Thymus (tissue), 14 donors: ENCODE results near the gene KCNJ2. TPM values are rescaled to one million over a fixed set of nuclear protein-coding genes. Genes with fewer than 3 reads are reported as not detected.

Experiments used
- DNase-seq, 9 donors: peaks; one replicate each; pipeline ENCODE4 v3.0.0-alpha.2; 2013; ENCODE audit warnings: low spot score in 9 of 9, low read depth in 6 of 9, missing footprints in 1 of 9
- H3K27ac ChIP-seq, 2 donors: one replicate each; pipeline ENCODE4 v1.5.1; 2013; ENCODE audit warnings: control low read depth in 1 of 2, low read depth in 1 of 2, low read length in 1 of 2, mild to moderate bottlenecking in 1 of 2, moderate library complexity in 1 of 2
- H3K27me3 ChIP-seq, 2 donors: one replicate each; pipeline ENCODE4 v1.5.1; 2013; ENCODE audit warnings: low read length in 1 of 2; ENCODE audit not compliant: control insufficient read depth in 2 of 2, insufficient read depth in 1 of 2
- H3K36me3 ChIP-seq, 2 donors: one replicate each; pipeline ENCODE4 v1.5.1; 2013; ENCODE audit warnings: low read length in 1 of 2, mild to moderate bottlenecking in 1 of 2, moderate library complexity in 1 of 2; ENCODE audit not compliant: control insufficient read depth in 2 of 2, insufficient read depth in 2 of 2
- H3K4me1 ChIP-seq, 2 donors: one replicate each; pipeline ENCODE4 v1.5.1; 2013; ENCODE audit warnings: low read length in 2 of 2; ENCODE audit not compliant: control insufficient read depth in 2 of 2, insufficient read depth in 2 of 2
- H3K4me3 ChIP-seq, 2 donors: one replicate each; pipeline ENCODE4 v1.5.1; 2013; ENCODE audit warnings: low read length in 2 of 2, control low read depth in 1 of 2, mild to moderate bottlenecking in 1 of 2
- H3K9me3 ChIP-seq, 2 donors: one replicate each; pipeline ENCODE4 v1.5.1; 2013; ENCODE audit warnings: low read length in 1 of 2, mild to moderate bottlenecking in 1 of 2; ENCODE audit not compliant: control insufficient read depth in 2 of 2, insufficient read depth in 1 of 2
- whole genome bisulfite sequencing: extraction: QIAGEN DNeasy Blood & Tissue Kit; methylation state at CpG from one replicate; pipeline ENCODE4 v1.1.7; 2013; 5-methylcytosine and 5-hydroxymethylcytosine counted together
- long read RNA-seq, 10 donors: transcript quantifications; one replicate each; lab custom pipeline, GENCODE V29; 2026
- polyA plus RNA-seq: library from polyadenylated mRNA; stranded (reverse); fragments of 200-250 nt; gene quantifications from one replicate; pipeline ENCODE4 v1.2.3, GENCODE V29; 2013
- total RNA-seq: library from RNA; stranded (reverse); fragments of 120-200 nt; gene quantifications from one replicate; pipeline ENCODE4 v1.2.4, GENCODE V29; 2013
- donor health status: healthy.

KCNJ2 gene
- total RNA-seq (5.3 TPM), polyA plus RNA-seq (3.1 TPM)
- long read RNA-seq, donor 1, result 0 reads
- long read RNA-seq, donor 2, result 0 reads
- long read RNA-seq, donor 3, partial matches to known transcripts, result 0 of 1 reads
- long read RNA-seq, donor 3, other reads (novel, unspliced or antisense), result 0 of 1 reads
- long read RNA-seq, donor 4, full-length matches to known transcripts, result 2 of 2 reads
- long read RNA-seq, donor 4, partial matches to known transcripts, result 0 of 2 reads
- long read RNA-seq, donor 4, other reads (novel, unspliced or antisense), result 0 of 2 reads
- long read RNA-seq, donor 5, full-length matches to known transcripts, result 1 of 1 reads
- long read RNA-seq, donor 5, partial matches to known transcripts, result 0 of 1 reads
- long read RNA-seq, donor 5, other reads (novel, unspliced or antisense), result 0 of 1 reads
- long read RNA-seq, donor 6, full-length matches to known transcripts, result 1 of 1 reads
- long read RNA-seq, donor 6, partial matches to known transcripts, result 0 of 1 reads
- long read RNA-seq, donor 6, other reads (novel, unspliced or antisense), result 0 of 1 reads
- long read RNA-seq, donor 7, full-length matches to known transcripts, result 1 of 1 reads
- long read RNA-seq, donor 7, partial matches to known transcripts, result 0 of 1 reads
- long read RNA-seq, donor 7, other reads (novel, unspliced or antisense), result 0 of 1 reads
- long read RNA-seq, donor 8, full-length matches to known transcripts, result 1 of 1 reads
- long read RNA-seq, donor 8, partial matches to known transcripts, result 0 of 1 reads
- long read RNA-seq, donor 8, other reads (novel, unspliced or antisense), result 0 of 1 reads
- long read RNA-seq, donor 9, full-length matches to known transcripts, result 1 of 1 reads
- long read RNA-seq, donor 9, partial matches to known transcripts, result 0 of 1 reads
- long read RNA-seq, donor 9, other reads (novel, unspliced or antisense), result 0 of 1 reads
- long read RNA-seq, donor 10, full-length matches to known transcripts, result 2 of 2 reads
- long read RNA-seq, donor 10, partial matches to known transcripts, result 0 of 2 reads
- long read RNA-seq, donor 10, other reads (novel, unspliced or antisense), result 0 of 2 reads

GRCh38 chr17:70168977-70169708 is at the start of gene KCNJ2:
Gene KCNJ2 (plus strand): TSS chr17:70169532. CDS start chr17:70175040, 5,508 bp downstream.
- WGBS, result under 1% methylated on average over 67 of the region's 67 CpGs
- H3K9me3 ChIP-seq, result no peaks in the 10 kb centered on the region
- no peaks in the 10 kb centered on the region for H3K36me3 ChIP-seq
- peak in 8 of 9 donors; percentile 33 to 87 (median 72) for DNase-seq
- peaks cover 22 to 44% of the 10 kb centered on the region in 2 donors for H3K27me3 ChIP-seq
- H3K4me3 ChIP-seq, result peak within 1 kb of the TSS; percentile 51 to 59
- peak within 1 kb of the TSS; percentile 58 to 68 for H3K27ac ChIP-seq
- H3K4me1 ChIP-seq, result peaks cover 8 to 14% of the 10 kb centered on the region in 2 donors

- no peak for DNase-seq
- H3K4me3 ChIP-seq, result no peak overlapping the region
- no peak overlapping the region for H3K27ac ChIP-seq
- no peaks in the 10 kb centered on the region for H3K27me3 ChIP-seq
- H3K9me3 ChIP-seq, result no peaks in the 10 kb centered on the region
- H3K36me3 ChIP-seq, result no peaks in the 10 kb centered on the region
- no peaks in the 10 kb centered on the region for H3K4me1 ChIP-seq
- 97% methylated on average over 1 of the region's 1 CpG for WGBS
These were observed 49.8 kb upstream of the KCNJ2 start for GRCh38 chr17:70119545-70119944.

- H3K36me3 ChIP-seq, result no peaks in the 10 kb centered on the region
- no peaks in the 10 kb centered on the region for H3K27me3 ChIP-seq
- no peak overlapping the region for H3K27ac ChIP-seq
- no peak for DNase-seq
- no peak overlapping the region for H3K4me3 ChIP-seq
- H3K4me1 ChIP-seq, result no peaks in the 10 kb centered on the region
- no peaks in the 10 kb centered on the region for H3K9me3 ChIP-seq
- 81% methylated on average over 2 of the region's 2 CpGs for WGBS
These were observed 49.3 kb upstream of the KCNJ2 start for GRCh38 chr17:70119983-70120382.

- H3K36me3 ChIP-seq, result no peaks in the 10 kb centered on the region
- H3K9me3 ChIP-seq, result no peaks in the 10 kb centered on the region
- WGBS, result 54% methylated on average over 4 of the region's 4 CpGs
- no peak overlapping the region for H3K27ac ChIP-seq
- DNase-seq, result no peak
- H3K4me3 ChIP-seq, result no peak overlapping the region
- H3K27me3 ChIP-seq, result no peaks in the 10 kb centered on the region
- no peaks in the 10 kb centered on the region for H3K4me1 ChIP-seq
These were observed 48.9 kb upstream of the KCNJ2 start for GRCh38 chr17:70120425-70120824.

- 19% methylated on average over 3 of the region's 3 CpGs for WGBS
- no peaks in the 10 kb centered on the region for H3K36me3 ChIP-seq
- no peak overlapping the region for H3K27ac ChIP-seq
- no peak for DNase-seq
- H3K4me3 ChIP-seq, result no peak overlapping the region
- no peaks in the 10 kb centered on the region for H3K27me3 ChIP-seq
- H3K9me3 ChIP-seq, result no peaks in the 10 kb centered on the region
- H3K4me1 ChIP-seq, result no peaks in the 10 kb centered on the region
These were observed 48.2 kb upstream of the KCNJ2 start for GRCh38 chr17:70121126-70121525.

- Histone ChIP-seq H3K9me3 (no peaks in the 10 kb centered on the region), H3K4me1 (no peaks in the 10 kb centered on the region), H3K4me3 (no peak overlapping the region), H3K27me3 (no peaks in the 10 kb centered on the region), H3K27ac (no peak overlapping the region), H3K36me3 (no peaks in the 10 kb centered on the region)
- WGBS, result 70% methylated on average over 2 of the region's 2 CpGs
- DNase-seq, result no peak
These were observed 46.1 kb upstream of the KCNJ2 start for GRCh38 chr17:70123193-70123592.

GRCh38 chr17:70124723-70125122 is 44.6 kb upstream of the KCNJ2 start:
- WGBS, result 77% methylated on average over 3 of the region's 3 CpGs
- Histone ChIP-seq H3K36me3 (no peaks in the 10 kb centered on the region), H3K27ac (no peak overlapping the region), H3K4me3 (no peak overlapping the region), H3K27me3 (no peaks in the 10 kb centered on the region), H3K4me1 (no peaks in the 10 kb centered on the region), H3K9me3 (no peaks in the 10 kb centered on the region)
- DNase-seq, result no peak

GRCh38 chr17:70127221-70127873 is 42.0 kb upstream of the KCNJ2 start:
- Histone ChIP-seq H3K9me3 (no peaks in the 10 kb centered on the region), H3K27me3 (no peaks in the 10 kb centered on the region), H3K4me3 (no peak overlapping the region), H3K4me1 (no peaks in the 10 kb centered on the region), H3K36me3 (no peaks in the 10 kb centered on the region), H3K27ac (no peak overlapping the region)
- 96% methylated on average over 6 of the region's 6 CpGs for WGBS
- DNase-seq, result no peak
